ENCODE results near the gene SOWAHA.

SOWAHA gene

DNA sequence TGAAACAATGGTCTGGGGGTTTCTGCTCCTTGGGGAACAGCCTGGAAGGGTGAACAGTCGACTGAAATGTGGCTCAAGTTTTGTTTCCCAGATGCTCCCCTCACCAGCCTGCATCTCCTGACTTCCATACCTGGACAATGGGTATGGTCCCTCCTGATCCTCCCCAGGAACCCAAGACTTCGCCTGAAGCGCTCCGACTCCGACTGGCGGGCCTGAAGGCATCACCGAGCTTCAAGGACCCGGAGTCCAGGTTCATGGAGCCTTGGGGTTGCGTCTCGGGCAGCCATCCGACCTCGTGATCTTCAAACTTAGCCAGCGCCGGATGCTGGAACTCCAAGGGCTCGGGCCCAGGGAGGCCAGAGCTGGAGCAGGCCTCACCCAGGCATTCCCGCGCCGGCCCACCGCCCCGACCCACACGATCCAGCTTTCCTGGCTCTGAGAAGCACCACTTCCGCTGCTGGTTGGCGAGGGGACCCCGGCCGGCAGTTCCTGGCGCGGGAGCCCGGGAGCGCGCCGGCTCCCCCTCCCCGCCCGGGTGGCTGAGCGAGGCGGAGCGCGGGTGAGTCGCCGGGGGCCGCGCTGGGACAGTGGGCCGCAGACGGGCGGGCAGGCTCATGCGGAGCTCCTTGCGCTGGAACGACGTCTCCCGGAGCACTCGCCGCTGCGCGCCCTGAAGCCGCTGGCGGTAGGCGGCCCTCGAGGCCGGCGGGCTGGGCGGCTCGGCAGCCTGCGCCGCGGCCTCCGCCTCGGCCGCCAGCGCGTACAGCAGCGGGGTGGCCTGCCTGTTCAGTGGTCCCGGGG lies 12.1 kb downstream of the SOWAHA start:
- in situ Hi-C loops (cut with MboI; ENCODE audit: low sequenced_read_pairs) = loop anchor here (25.0 kb wide), 1 partner anchor 438 kb away; no protein-coding TSS in a partner anchor

- in situ Hi-C loops (cut with MboI; ENCODE audit: low sequenced_read_pairs) = loop anchor here (25.0 kb wide), 1 partner anchor 439 kb away; no protein-coding TSS in a partner anchor
Measured at GRCh38 chr5:132825834-132826391, 12.8 kb downstream of the SOWAHA start.

DNA sequence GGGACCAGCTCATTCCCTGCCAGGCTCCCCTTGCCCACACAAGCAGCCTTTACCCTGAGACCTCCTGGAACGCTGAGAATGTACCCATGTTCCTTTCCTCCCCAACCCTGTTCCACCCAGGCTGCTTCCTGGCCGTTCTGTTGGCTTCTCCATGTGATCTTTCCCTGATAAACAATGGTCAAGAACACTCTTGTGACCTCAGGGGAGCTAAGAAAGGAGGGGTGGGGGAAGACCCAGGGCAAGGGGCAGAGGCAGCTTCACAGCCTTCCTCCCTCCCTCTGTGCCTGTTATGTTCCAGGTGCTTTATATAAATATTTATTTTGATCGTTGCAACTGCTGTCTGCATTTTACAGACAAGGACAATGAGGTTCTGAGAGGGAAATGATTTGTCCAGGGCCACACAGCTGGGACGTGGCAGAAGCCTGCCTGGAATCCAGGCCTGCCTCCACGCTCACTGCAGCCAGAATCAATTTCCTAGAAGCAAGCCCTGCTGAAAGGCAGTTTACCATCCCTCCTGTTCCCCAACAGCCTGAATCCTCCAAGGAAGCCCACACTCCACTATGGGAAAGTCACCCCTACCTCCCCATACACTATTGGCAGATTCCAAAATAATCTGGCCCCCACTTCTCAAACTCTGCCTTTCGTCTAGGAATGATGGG lies 13.5 kb downstream of the SOWAHA start:
- in situ Hi-C loops (cut with MboI; ENCODE audit: low sequenced_read_pairs) = loop anchor here (25.0 kb wide), 1 partner anchor 439 kb away; no protein-coding TSS in a partner anchor

GRCh38 chr5:132827943-132828673 lies 15.0 kb downstream of the SOWAHA start:
- in situ Hi-C loops (cut with MboI; ENCODE audit: low sequenced_read_pairs) = loop anchor here (25.0 kb wide), 1 partner anchor 441 kb away; no protein-coding TSS in a partner anchor

- in situ Hi-C loops (cut with MboI; ENCODE audit: low sequenced_read_pairs) = loop anchor here (25.0 kb wide), 1 partner anchor 442 kb away; no protein-coding TSS in a partner anchor
Measured at GRCh38 chr5:132828846-132829494, 15.9 kb downstream of the SOWAHA start.

DNA sequence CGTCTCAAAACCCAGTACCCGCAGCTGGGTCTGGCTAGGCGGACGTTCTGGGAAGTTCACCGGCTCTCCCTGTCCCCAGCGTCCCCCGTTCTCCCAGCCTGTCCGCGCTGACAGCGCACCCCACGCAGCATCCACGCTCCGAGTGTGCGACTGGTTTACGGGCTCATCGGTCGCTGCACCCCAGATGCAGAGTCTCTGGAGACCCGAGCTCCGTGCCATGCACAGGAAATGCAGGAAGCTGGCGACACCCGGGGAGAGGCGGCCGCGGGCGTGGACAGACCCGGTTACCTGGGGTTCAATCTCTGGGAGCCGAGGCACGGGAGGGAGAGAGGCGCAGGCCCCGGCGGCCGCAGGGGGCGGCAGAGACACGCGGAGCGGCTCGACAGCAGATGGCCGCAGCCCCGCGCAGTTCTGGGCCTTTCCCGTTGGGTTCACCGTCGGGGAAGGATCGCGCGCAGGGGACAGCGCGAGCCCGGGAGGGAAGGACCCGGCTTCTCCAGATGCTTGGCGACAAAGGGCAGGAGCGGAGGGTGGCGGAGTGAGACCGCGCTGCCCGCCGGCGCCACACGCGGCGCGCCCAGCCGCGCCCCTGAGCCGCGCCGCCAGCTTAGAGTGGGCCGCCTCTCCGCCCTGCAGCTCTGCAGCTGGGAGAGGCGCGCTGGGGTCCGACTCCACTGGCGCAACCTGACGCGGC lies 16.8 kb downstream of the SOWAHA start:
- in situ Hi-C loops (cut with MboI; ENCODE audit: low sequenced_read_pairs) = loop anchor here (25.0 kb wide), 1 partner anchor 443 kb away; no protein-coding TSS in a partner anchor

DNA sequence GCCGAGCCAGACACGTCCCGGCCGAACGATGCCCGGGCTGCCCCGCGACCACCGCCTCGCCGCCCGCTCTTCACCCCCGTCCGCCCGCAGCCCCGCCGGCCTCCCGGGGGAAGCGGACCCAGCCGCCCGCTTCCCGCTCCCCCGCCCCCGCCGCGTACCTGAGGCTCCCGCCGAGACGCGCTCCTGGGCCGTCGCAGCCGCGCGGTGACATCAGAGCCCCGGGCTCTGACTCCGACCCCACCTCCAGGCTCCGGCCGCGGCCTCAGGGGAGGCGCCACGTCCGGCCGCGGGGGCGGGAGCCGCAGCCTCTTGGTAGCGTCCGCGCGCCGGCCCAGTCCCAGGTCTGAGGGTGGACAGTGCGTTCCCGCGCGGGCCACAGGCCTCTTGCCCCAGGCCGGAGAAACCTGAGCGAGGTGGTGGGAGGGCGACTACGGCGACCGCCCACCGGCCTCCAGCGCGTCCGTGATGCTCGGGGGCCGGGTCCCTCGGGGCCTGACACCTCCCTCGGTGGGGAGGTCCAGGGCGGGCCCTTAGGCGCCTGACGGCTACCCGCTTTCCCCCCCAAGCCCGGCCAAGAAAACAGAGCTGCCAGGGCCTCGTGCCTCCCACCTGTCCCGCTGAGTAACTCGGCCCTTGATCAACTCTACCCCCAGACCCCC lies 17.5 kb downstream of the SOWAHA start, which contains the start of gene SHROOM1:
TSS of gene SHROOM1 (minus strand) at position 212 of the 659 bp plus-strand sequence. CDS start 4,507 bp downstream, outside the sequence.
- in situ Hi-C loops (cut with MboI; ENCODE audit: low sequenced_read_pairs) = loop anchor here (25.0 kb wide), 1 partner anchor 443 kb away; no protein-coding TSS in a partner anchor

DNA sequence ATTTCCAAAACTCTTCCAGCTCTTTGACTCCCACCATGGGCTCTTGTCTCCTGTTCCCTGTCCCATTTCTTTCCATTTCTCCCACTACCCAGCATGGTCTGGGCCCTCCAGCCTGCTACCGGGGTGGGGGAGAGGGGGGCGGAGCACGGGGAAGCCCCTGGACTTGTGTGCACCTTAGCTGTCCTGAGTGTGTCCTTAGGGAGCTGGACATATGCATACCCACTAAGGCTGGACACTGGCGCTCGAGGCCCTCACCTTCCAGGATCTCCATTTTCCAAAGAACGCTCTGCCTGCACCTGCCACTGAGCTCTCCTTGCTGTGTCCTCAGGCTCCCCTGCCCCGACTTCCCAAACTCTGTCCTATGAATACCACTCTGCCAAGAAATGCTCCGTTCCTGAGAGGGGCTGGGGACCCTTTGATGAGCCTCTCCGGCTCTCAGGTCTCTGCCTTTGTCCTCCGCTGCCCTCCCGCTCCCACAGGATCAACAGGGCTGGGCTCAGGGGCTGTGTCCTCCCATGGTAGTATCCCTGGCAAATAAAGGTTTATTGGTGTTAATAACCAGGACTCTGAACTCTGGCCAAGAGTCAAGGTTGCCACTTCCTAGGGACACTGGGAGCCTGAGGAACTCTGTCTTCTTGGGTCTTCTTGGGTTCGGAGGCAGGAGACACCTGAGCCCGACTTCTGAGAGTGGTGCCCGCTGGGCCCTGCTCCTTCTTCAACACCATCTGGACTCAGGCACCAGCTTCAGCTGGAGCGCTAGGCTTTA lies 18.2 kb downstream of the SOWAHA start:
- in situ Hi-C loops (cut with MboI; ENCODE audit: low sequenced_read_pairs) = loop anchor here (25.0 kb wide), 1 partner anchor 444 kb away; no protein-coding TSS in a partner anchor

GRCh38 chr5:132832612-132833011 lies 19.5 kb downstream of the SOWAHA start:
- in situ Hi-C loops (cut with MboI; ENCODE audit: low sequenced_read_pairs) = loop anchor here (25.0 kb wide), 1 partner anchor 445 kb away; no protein-coding TSS in a partner anchor

GRCh38 chr5:132834057-132834456 lies 21.0 kb downstream of the SOWAHA start:
- in situ Hi-C loops (cut with MboI; ENCODE audit: low sequenced_read_pairs) = loop anchor here (25.0 kb wide), 1 partner anchor 447 kb away; no protein-coding TSS in a partner anchor

DNA sequence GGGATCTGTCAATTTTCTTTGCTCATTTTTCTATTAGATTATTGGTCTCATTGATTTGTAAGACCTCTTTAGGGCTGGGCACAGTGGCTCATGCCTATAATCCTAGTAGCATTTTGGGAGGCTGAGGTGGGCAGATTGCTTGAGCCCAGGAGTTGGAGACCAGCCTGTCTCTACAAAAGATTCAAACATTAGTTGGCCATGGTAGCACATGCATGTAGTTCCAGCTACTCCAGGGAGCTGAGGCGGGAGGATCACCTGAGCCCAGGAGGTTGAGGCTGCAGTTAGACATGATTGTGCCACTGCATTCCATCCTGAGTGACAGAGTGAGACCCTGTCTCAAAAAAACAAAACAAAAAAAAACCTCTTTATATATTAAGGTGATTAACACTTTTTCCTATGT lies 23.8 kb downstream of the SOWAHA start:
- in situ Hi-C loops (cut with MboI; ENCODE audit: low sequenced_read_pairs) = loop anchor here (25.0 kb wide), 1 partner anchor 450 kb away; no protein-coding TSS in a partner anchor

DNA sequence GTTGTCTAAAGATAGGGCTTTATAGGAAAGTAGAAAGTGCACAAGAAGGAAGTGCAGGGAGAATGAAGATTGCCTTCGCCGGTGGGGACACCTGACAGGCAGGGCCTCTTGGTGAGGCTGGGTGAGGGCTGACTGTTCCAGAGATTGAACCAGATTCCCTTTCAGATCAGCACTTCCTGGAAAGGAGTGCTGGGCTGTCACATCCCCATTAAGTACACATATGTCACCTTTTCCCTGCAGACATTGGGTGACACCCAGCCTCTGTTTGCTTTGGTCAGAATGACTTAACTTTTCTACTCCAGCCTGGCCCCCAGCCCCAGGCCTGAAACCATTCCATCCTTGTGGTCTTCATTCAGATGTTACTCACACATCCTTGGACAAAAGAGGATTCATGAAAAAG lies 24.8 kb downstream of the SOWAHA start:
- in situ Hi-C loops (cut with MboI; ENCODE audit: low sequenced_read_pairs) = loop anchor here (25.0 kb wide), 1 partner anchor 451 kb away; no protein-coding TSS in a partner anchor

DNA sequence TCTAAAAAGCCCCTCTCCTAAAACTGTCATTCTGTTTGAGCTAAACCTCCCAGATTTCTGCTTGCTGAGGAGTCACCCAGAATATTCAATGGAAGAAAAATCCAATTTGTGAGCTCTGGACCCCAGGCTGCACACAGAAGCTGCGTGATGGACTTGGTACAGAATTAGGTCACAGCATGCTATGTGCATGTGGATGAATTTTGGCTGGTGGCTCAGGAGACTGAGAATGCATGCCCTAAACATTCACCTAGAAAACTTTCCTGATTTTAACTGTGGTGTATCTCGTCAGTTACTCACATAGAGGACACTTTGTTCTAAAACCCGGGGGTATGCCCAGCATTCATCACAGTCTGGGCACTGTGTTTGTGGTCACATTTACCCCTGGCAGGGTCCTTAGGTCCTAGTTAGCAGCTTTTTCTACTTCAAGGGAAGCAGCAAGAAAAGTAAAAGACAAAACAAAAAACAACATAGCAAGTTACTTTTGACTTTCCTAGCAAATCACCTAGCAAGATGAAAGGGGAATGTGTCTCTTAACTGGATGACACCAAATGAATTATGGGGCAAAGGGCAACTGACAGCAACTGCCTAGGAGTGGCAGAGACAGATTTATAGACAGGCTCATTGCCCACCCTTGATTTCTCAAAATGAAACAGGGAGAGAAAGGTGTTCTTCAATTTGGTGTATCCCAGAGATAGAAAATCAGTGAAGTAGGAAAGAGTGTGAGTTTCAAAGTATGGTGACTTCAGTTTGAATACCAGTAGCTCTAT lies 25.6 kb downstream of the SOWAHA start:
- in situ Hi-C loops (cut with MboI; ENCODE audit: low sequenced_read_pairs) = loop anchor here (25.0 kb wide), 1 partner anchor 451 kb away; no protein-coding TSS in a partner anchor

- in situ Hi-C loops (cut with MboI; ENCODE audit: low sequenced_read_pairs) = loop anchor here (25.0 kb wide), 1 partner anchor 452 kb away; no protein-coding TSS in a partner anchor
Measured at GRCh38 chr5:132839426-132840301, 26.6 kb downstream of the SOWAHA start.

- in situ Hi-C loops (cut with MboI; ENCODE audit: low sequenced_read_pairs) = loop anchor here (25.0 kb wide), 1 partner anchor 453 kb away; no protein-coding TSS in a partner anchor
Measured at GRCh38 chr5:132840313-132840712, 27.2 kb downstream of the SOWAHA start.

GRCh38 chr5:132840896-132841295 lies 27.8 kb downstream of the SOWAHA start:
- in situ Hi-C loops (cut with MboI; ENCODE audit: low sequenced_read_pairs) = loop anchor here (25.0 kb wide), 1 partner anchor 454 kb away; no protein-coding TSS in a partner anchor

Measured in HL-60/S4 treated with retinoic acid at 250 ng/mL for 4 days and 3 days (cell line).